ENCODE results near the gene PMVK.

The PMVK gene

GRCh38 chr1:154951901-154952657 lies 15.6 kb upstream of the PMVK start:
- Histone ChIP-seq H3K27ac (no peak overlapping the region), H3K9me3 (no peaks in the 10 kb centered on the region), H3K4me1 (peaks cover 7 to 48% (median 43%) of the 10 kb centered on the region in 4 donors), H3K27me3 (no peaks in the 10 kb centered on the region), H3K4me3 (no peak overlapping the region), H3K36me3 (peaks cover 6 to 44% (median 30%) of the 10 kb centered on the region in 3 donors)
- DNase-seq: no peak
- no peak for TF ChIP-seq CTCF (IDR thresholded peaks at IDR 0.05)
- intact Hi-C loops (cut with DNase I; ENCODE audit: low total_unique reads): no loop called here

- Histone ChIP-seq H3K4me3 (no peak overlapping the region), H3K36me3 (peaks cover 6 to 67% (median 42%) of the 10 kb centered on the region in 3 donors), H3K4me1 (peaks cover 0 to 29% (median 18%) of the 10 kb centered on the region in 4 donors), H3K27ac (no peak overlapping the region), H3K9me3 (no peaks in the 10 kb centered on the region), H3K27me3 (no peaks in the 10 kb centered on the region)
- intact Hi-C loops (cut with DNase I; ENCODE audit: low total_unique reads): no loop called here
- no peak for DNase-seq
- TF ChIP-seq CTCF (IDR thresholded peaks at IDR 0.05): no peak
These were observed 11.6 kb upstream of the PMVK start for GRCh38 chr1:154948079-154948478.

DNA sequence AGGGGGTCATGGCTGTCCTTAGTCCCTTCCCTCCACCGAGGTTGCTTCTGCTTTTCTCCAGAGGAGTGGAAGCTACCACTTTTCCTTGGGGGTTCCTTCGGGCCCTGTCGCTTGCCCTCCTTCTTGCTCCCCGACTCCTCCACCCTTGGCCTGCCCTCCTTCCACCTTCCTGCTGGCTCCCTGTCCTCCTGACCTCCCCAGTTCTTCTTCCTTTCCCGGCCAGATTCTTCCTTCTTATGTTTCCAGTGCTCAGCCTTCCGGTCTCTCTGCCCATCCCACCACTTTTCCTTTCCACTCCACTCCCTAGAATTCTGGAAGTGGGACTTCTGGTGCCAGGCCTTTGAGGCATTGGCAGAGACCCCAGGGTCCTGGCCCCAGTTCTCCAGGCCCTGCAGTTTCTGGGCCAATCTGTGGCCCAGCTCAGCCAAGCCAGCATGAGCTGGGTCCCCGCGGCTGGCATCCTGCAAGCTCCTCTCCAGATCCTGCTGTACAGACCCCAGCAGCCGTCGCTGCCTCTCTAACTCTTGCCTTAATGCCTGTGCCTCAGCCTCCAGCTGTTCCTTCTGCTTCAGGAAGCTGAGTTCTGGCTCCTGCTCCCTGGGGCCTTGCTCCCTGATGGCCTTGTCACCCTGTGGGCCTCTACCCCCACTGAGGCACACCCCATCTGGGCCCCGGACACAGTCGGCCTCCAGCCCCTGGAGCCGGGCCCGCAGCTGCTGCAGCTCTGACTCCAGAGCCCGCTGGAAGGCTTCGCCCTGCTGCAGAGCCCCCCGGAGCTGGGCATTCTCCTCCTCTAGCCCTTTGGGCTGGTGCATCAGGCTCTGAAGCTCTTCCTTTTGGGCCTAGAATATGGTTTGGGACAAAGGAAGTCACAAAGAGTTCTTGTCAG lies 9.7 kb upstream of the PMVK start:
- H3K4me1 ChIP-seq: peaks cover 0 to 30% (median 11%) of the 10 kb centered on the region in 4 donors
- DNase-seq: no peak
- H3K9me3 ChIP-seq: no peaks in the 10 kb centered on the region
- no peak overlapping the region for H3K4me3 ChIP-seq
- no peak for TF ChIP-seq CTCF (IDR thresholded peaks at IDR 0.05)
- H3K27ac ChIP-seq: no peak overlapping the region
- intact Hi-C loops (cut with DNase I; ENCODE audit: low total_unique reads): no loop called here
- H3K36me3 ChIP-seq: peaks cover 6 to 61% (median 41%) of the 10 kb centered on the region in 3 donors
- no peaks in the 10 kb centered on the region for H3K27me3 ChIP-seq

DNA sequence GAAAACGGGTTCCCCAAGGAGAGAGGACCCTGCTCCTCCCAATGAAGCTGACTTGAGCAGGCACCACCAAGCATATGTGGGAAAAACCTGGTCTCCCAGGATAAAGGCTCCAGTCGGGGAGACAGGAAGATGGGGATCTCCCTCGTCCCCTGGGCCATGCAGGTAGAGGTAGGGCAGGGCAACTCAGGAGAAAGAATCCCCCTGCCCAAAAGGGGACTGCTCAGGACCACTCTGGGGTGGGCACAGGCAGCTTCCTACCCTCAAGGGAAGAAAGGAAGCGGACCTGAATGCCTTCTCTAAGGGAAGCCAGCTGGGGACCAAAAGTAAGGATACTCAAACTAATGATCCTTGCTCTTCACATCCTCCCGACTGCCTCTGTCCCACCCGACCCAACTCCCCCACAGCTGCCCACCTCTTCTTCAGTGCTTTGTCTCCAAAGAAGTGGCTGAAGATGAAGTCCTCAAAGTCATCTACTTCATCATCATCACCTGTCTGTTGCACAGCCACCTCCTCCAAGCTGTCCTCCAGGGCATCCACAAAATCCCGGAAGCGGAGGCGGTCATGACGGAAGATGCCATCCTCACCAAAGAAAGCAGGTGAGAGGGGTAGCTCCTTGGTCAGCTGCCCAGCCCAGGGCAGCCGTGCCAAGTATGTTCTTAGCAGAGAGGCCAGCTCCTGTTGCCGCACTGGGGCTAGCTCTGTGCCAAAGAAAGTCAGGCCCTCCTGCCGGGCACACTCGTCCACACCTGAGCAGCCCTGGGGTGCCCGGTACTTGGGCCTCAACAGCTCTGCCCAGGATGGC lies 8.8 kb upstream of the PMVK start:
- peak overlapping the region; percentile 41 to 56 for H3K27ac ChIP-seq

More for the DNA sequence above, 8.8 kb upstream of the PMVK start:
- TF ChIP-seq CTCF (IDR thresholded peaks at IDR 0.05): no peak
- intact Hi-C loops (cut with DNase I; ENCODE audit: low total_unique reads): no loop called here
- no peak for DNase-seq
- peaks cover 6 to 52% (median 32%) of the 10 kb centered on the region in 3 donors for H3K36me3 ChIP-seq
- H3K4me1 ChIP-seq: peaks cover 0 to 31% (median 11%) of the 10 kb centered on the region in 4 donors
- no peaks in the 10 kb centered on the region for H3K27me3 ChIP-seq
- H3K9me3 ChIP-seq: no peaks in the 10 kb centered on the region
- no peak overlapping the region for H3K4me3 ChIP-seq

Data from tibial artery (tissue), 4 donors.